IMR-90 (cell line): ENCODE data around the gene SLC6A6. TPM values are rescaled to one million over a fixed set of nuclear protein-coding genes. Genes with fewer than 3 reads are reported as not detected.

Source experiments
- ATAC-seq: fragments of 200-7000 bp; cut with Tn5 transposase; 2 replicates; pipeline ENCODE4 v1.9.1; 2020; ENCODE audit warnings: low read depth, mild to moderate bottlenecking, moderate library complexity
- BruUV-seq: library from RNA; stranded (reverse); fragments of 400-500 nt; replicated peaks from 2 replicates; lab custom pipeline; 2021; lab: Mats Ljungman, UMichigan
- CTCF ChIA-PET: fragments of 300-600 bp; formaldehyde crosslinking; extraction: SDS; loops from one replicate; lab custom pipeline; 2021; ENCODE audit warnings: antibody characterized with exemption; lab: Yijun Ruan, JAX
- POLR2A ChIA-PET: fragments of 300-600 bp; sonication (Branson Sonifier 250); formaldehyde crosslinking; loops from one replicate; lab custom pipeline; 2022; ENCODE audit warnings: antibody characterized with exemption; ENCODE audit not compliant: unreplicated experiment; lab: Charles Lee
- DNase-seq: peaks from one replicate; pipeline ENCODE4 v3.0.0; 2013
- H2AFZ ChIP-seq: replicated peaks from 2 replicates; pipeline ENCODE3; 2013; ENCODE audit warnings: low read length, mild to moderate bottlenecking; ENCODE audit not compliant: poor library complexity
- H2AK5ac ChIP-seq: 2 replicates; pipeline ENCODE4 v1.6.1; 2013; ENCODE audit warnings: low read depth, low read length, inconsistent platforms
- H2AK9ac ChIP-seq: replicated peaks from 2 replicates; pipeline ENCODE3; 2013; ENCODE audit warnings: mild to moderate bottlenecking, low read depth, low read length, moderate library complexity; ENCODE audit not compliant: poor library complexity
- H2BK120ac ChIP-seq: 2 replicates; pipeline ENCODE4 v1.6.1; 2013; ENCODE audit warnings: low read depth, low read length, inconsistent platforms
- H2BK15ac ChIP-seq: 3 replicates; pipeline ENCODE4 v1.6.1; 2013; ENCODE audit warnings: low read depth, low read length, inconsistent platforms
- H2BK20ac ChIP-seq: 2 replicates; pipeline ENCODE4 v1.6.1; 2013; ENCODE audit warnings: low read depth, mild to moderate bottlenecking, inconsistent platforms, low read length, moderate library complexity
- H2BK5ac ChIP-seq: 2 replicates; pipeline ENCODE4 v1.6.1; 2013; ENCODE audit warnings: mild to moderate bottlenecking, low read depth, low read length, inconsistent platforms; ENCODE audit not compliant: poor library complexity, severe bottlenecking
- H3K14ac ChIP-seq: replicated peaks from 2 replicates; pipeline ENCODE4 v1.6.1; 2013; ENCODE audit warnings: low read depth, low read length, inconsistent platforms
- H3K18ac ChIP-seq: 2 replicates; pipeline ENCODE4 v1.6.1; 2013; ENCODE audit warnings: low read depth, low read length, control low read depth
- H3K23ac ChIP-seq: 2 replicates; pipeline ENCODE4 v1.6.1; 2013; ENCODE audit warnings: low read depth, low read length, inconsistent platforms
- H3K27ac ChIP-seq: 2 replicates; pipeline ENCODE4 v1.5.1; 2013; ENCODE audit warnings: mild to moderate bottlenecking, control low read depth, low read length; ENCODE audit not compliant: insufficient read depth
- H3K27me3 ChIP-seq: 2 replicates; pipeline ENCODE4 v1.6.1; 2013; ENCODE audit warnings: low read length; ENCODE audit not compliant: control insufficient read depth, insufficient read depth
- H3K36me3 ChIP-seq: 2 replicates; pipeline ENCODE4 v1.6.1; 2013; ENCODE audit warnings: low read length, mixed read lengths; ENCODE audit not compliant: control insufficient read depth, insufficient read depth
- H3K4ac ChIP-seq: 2 replicates; pipeline ENCODE4 v1.6.1; 2013; ENCODE audit warnings: low read depth, low read length, inconsistent platforms
- H3K4me1 ChIP-seq: 2 replicates; pipeline ENCODE4 v1.6.1; 2013; ENCODE audit warnings: low read length, mixed read lengths; ENCODE audit not compliant: control insufficient read depth, insufficient read depth
- H3K4me2 ChIP-seq: 2 replicates; pipeline ENCODE4 v1.6.1; 2013; ENCODE audit warnings: low read depth, mild to moderate bottlenecking, control low read depth, low read length, moderate library complexity
- H3K4me3 ChIP-seq: 2 replicates; pipeline ENCODE4 v1.5.1; 2013; ENCODE audit warnings: low read depth, mild to moderate bottlenecking, control low read depth, low read length, moderate library complexity; ENCODE audit not compliant: insufficient read depth
- H3K56ac ChIP-seq: 2 replicates; pipeline ENCODE4 v1.6.1; 2013; ENCODE audit warnings: low read length, inconsistent platforms; ENCODE audit not compliant: insufficient read depth; ENCODE audit errors: extremely low read depth
- H3K79me1 ChIP-seq, 2 experiments: 2 replicates each; pipeline ENCODE4 v1.6.1; 2013; ENCODE audit warnings: low read length in 2 of 2, inconsistent platforms in 1 of 2, low read depth in 1 of 2
- H3K9ac ChIP-seq: 2 replicates; pipeline ENCODE4 v1.6.1; 2013; ENCODE audit warnings: low read depth, low read length, control low read depth
- H3K9me1 ChIP-seq: 2 replicates; pipeline ENCODE4 v1.6.1; 2013; ENCODE audit warnings: low read length, inconsistent platforms; ENCODE audit not compliant: insufficient read depth
- H3K9me3 ChIP-seq: 2 replicates; pipeline ENCODE4 v1.6.1; 2013; ENCODE audit warnings: low read length; ENCODE audit not compliant: control insufficient read depth, insufficient read depth
- H4K20me1 ChIP-seq: 2 replicates; pipeline ENCODE4 v1.6.1; 2013; ENCODE audit warnings: low read length, inconsistent platforms; ENCODE audit not compliant: insufficient read depth
- H4K5ac ChIP-seq: 2 replicates; pipeline ENCODE4 v1.6.1; 2013; ENCODE audit warnings: mild to moderate bottlenecking, low read depth, low read length, control low read depth
- H4K8ac ChIP-seq, 2 experiments: 2 replicates each; pipeline ENCODE4 v1.6.1; 2013; ENCODE audit warnings: low read depth in 2 of 2, low read length in 2 of 2, control low read depth in 1 of 2, inconsistent platforms in 1 of 2
- H4K91ac ChIP-seq: 2 replicates; pipeline ENCODE4 v1.6.1; 2013; ENCODE audit warnings: low read depth, low read length, inconsistent platforms; ENCODE audit not compliant: insufficient read depth
- CEBPB ChIP-seq: IDR thresholded peaks from 2 replicates; pipeline ENCODE4 v1.6.1; 2012; ENCODE audit warnings: low read depth, low read length, improper control_type of control experiment
- MAFK ChIP-seq: IDR thresholded peaks from 2 replicates; pipeline ENCODE4 v1.6.1; 2012; ENCODE audit warnings: low read depth, low read length, improper control_type of control experiment
- WGBS, 2 experiments: methylation state at CpG; one replicate each; pipeline versions ENCODE4 v1.1.5 to v1.1.7; 2013; ENCODE audit warnings: missing lambda C conversion rate in 2 of 2; ENCODE audit not compliant: insufficient read length in 1 of 2; ENCODE audit errors: extremely low coverage in 2 of 2; 5-methylcytosine and 5-hydroxymethylcytosine counted together
- dilution Hi-C: fragments of 300-500 bp; cut with HindIII; formaldehyde crosslinking; loops from one replicate; pipeline ENCODE4 v1.14.3; 2018; ENCODE audit warnings: low sequenced_read_pairs; ENCODE audit not compliant: unreplicated experiment
- in situ Hi-C: fragments of 300-500 bp; cut with MboI; formaldehyde crosslinking; loops from 3 replicates; pipeline ENCODE4 v1.14.3; 2019; ENCODE audit warnings: low sequenced_read_pairs, inconsistent platforms, mixed read lengths
- intact Hi-C: fragments of 100-400 bp; cut with micrococcal nuclease; formaldehyde crosslinking; loops from 2 replicates; pipeline ENCODE4 v1.10.0; 2022
- polyA plus RNA-seq, 3 experiments: library from polyadenylated mRNA; depleted of rRNA; stranded (reverse); fragments of >200 nt; gene quantifications; 2 replicates each; pipeline ENCODE4 v1.2.3, GENCODE V29; 2012; ENCODE audit warnings: low replicate concordance in 1 of 3
- total RNA-seq: library from RNA; depleted of rRNA; stranded (reverse); fragments of >200 nt; gene quantifications from 2 replicates; pipeline ENCODE4 v1.2.3, GENCODE V29; 2012

SLC6A6 gene
- total and polyA plus RNA-seq, 2 of the 4 experiments (the other 2 are of a cell fraction): 29.9 to 39.4 TPM

- dilution Hi-C loops (no loop called here), intact Hi-C loops (no loop called here), in situ Hi-C loops (no loop called here)
- H3K9me3 ChIP-seq: no peaks in the 10 kb centered on the region
- H3K79me1 ChIP-seq: no peaks in the 10 kb centered on the region
- 0 out of 2 replicates have a peak overlapping the region, but pooled peaks have one; percentile 11 for H2BK20ac ChIP-seq
- peak overlapping the region; percentile 33 for H2AK5ac ChIP-seq
- no peak overlapping the region for H2BK5ac ChIP-seq
- 100% methylated on average over 1 of the region's 11 CpGs; no CpG with 5 or more reads in 1 of the 2 experiments for WGBS, 2 experiments
- H3K9me1 ChIP-seq: no peaks in the 10 kb centered on the region
- no peak overlapping the region for H3K14ac ChIP-seq
- no peak overlapping the region for H3K18ac ChIP-seq
- H2AK9ac ChIP-seq: peak overlapping the region; percentile 28
- BruUV-seq: no TSS peak
- ChIA-PET CTCF (interaction anchor here (0.6 kb wide), 1 partner anchor 102 kb away, joined by 3 read pairs; no protein-coding TSS in a partner anchor), POLR2A (no interaction called here)
- 0 out of 2 replicates have a peak overlapping the region, but pooled peaks have one; percentile 8 for H2BK120ac ChIP-seq
- H3K36me3 ChIP-seq: no peaks in the 10 kb centered on the region
- H4K5ac ChIP-seq: no peak overlapping the region
- no peak overlapping the region for H3K4me3 ChIP-seq
- H3K23ac ChIP-seq: no peak overlapping the region
- no peak overlapping the region for H3K4me2 ChIP-seq
- H2AFZ ChIP-seq: peak overlapping the region; percentile 70
- no peak overlapping the region for H4K8ac ChIP-seq
- H3K56ac ChIP-seq: no peak overlapping the region
- H3K4ac ChIP-seq: peak overlapping the region; percentile 38; the same call in 1 of the 2 replicates
- TF ChIP-seq CEBPB (no peak), MAFK (no peak)
- no peak overlapping the region for H4K91ac ChIP-seq
- DNase-seq (no peak), ATAC-seq (no peak)
- H2BK15ac ChIP-seq: no peak overlapping the region
- H3K27ac ChIP-seq: no peak overlapping the region
- H3K9ac ChIP-seq: no peak overlapping the region
- peaks cover 3% of the 10 kb centered on the region for H3K4me1 ChIP-seq
- no peaks in the 10 kb centered on the region; the same call in 1 of the 2 replicates for H3K27me3 ChIP-seq
- H4K20me1 ChIP-seq: no peaks in the 10 kb centered on the region
These were observed 28.5 kb upstream of the SLC6A6 start for GRCh38 chr3:14373753-14374376.
